GM23338 (cell line): Measurements from ENCODE around the gene GPR34. TPM values are rescaled to one million over a fixed set of nuclear protein-coding genes. Genes with fewer than 3 reads are reported as not detected.

ENCODE experiments used
- ATAC-seq: fragments of 200-7000 bp; cut with Tn5 transposase; 3 replicates; pipeline ENCODE4 v1.9.1; 2020
- DNase-seq: peaks from one replicate; pipeline ENCODE4 v3.0.0-alpha.2; 2015; ENCODE audit warnings: low spot score
- H2AFZ ChIP-seq: fragments of 200-600 bp; sonication (generic); 2 replicates; pipeline ENCODE4 v1.8.0; 2016; ENCODE audit warnings: antibody characterized with exemption, mild to moderate bottlenecking, moderate library complexity
- H3F3A ChIP-seq: fragments of 200-600 bp; sonication (generic); replicated peaks from 2 replicates; pipeline ENCODE4 v1.8.0; 2017; ENCODE audit warnings: antibody characterized with exemption, mixed run types, low read depth
- H3K27ac ChIP-seq: fragments of 200-600 bp; sonication (generic); 2 replicates; pipeline ENCODE4 v1.6.1; 2016; ENCODE audit warnings: low read depth
- H3K27me3 ChIP-seq: fragments of 200-600 bp; sonication (generic); 2 replicates; pipeline ENCODE4 v1.8.0; 2016; ENCODE audit warnings: mild to moderate bottlenecking, mixed run types, moderate library complexity; ENCODE audit not compliant: insufficient read depth
- H3K36me3 ChIP-seq: fragments of 200-600 bp; sonication (generic); 2 replicates; pipeline ENCODE4 v1.8.0; 2016; ENCODE audit warnings: mild to moderate bottlenecking; ENCODE audit not compliant: insufficient read depth
- H3K4me1 ChIP-seq: fragments of 200-600 bp; sonication (generic); 2 replicates; pipeline ENCODE4 v1.8.0; 2016; ENCODE audit warnings: mild to moderate bottlenecking, moderate library complexity; ENCODE audit not compliant: insufficient read depth
- H3K4me2 ChIP-seq: fragments of 200-600 bp; sonication (generic); 2 replicates; pipeline ENCODE4 v1.7.1; 2017; ENCODE audit warnings: mixed run types
- H3K4me3 ChIP-seq: fragments of 200-600 bp; sonication (generic); 2 replicates; pipeline ENCODE4 v1.6.1; 2016; ENCODE audit warnings: mixed run types
- H3K79me2 ChIP-seq: fragments of 200-600 bp; sonication (generic); replicated peaks from 2 replicates; pipeline ENCODE4 v1.8.0; 2017; ENCODE audit warnings: mild to moderate bottlenecking; ENCODE audit not compliant: insufficient read depth
- H3K9me2 ChIP-seq: fragments of 200-600 bp; sonication (generic); 2 replicates; pipeline ENCODE4 v1.8.0; 2017; ENCODE audit not compliant: insufficient read depth
- H4K20me1 ChIP-seq: fragments of 200-600 bp; sonication (generic); replicated peaks from 2 replicates; pipeline ENCODE4 v1.8.0; 2017; ENCODE audit warnings: mild to moderate bottlenecking; ENCODE audit not compliant: insufficient read depth
- H3K27ac Mint-ChIP-seq: 2 replicates; pipeline ENCODE4 v1.8.0; 2020; ENCODE audit warnings: inconsistent platforms, mild to moderate bottlenecking, moderate library complexity, mixed read lengths
- H3K27me3 Mint-ChIP-seq: 3 replicates; pipeline ENCODE4 v1.8.0; 2022; ENCODE audit warnings: low read depth, mild to moderate bottlenecking, moderate library complexity, mixed read lengths, inconsistent platforms; ENCODE audit not compliant: insufficient read depth, poor library complexity
- H3K36me3 Mint-ChIP-seq: 3 replicates; pipeline ENCODE4 v1.8.0; 2021; ENCODE audit warnings: low read depth, mild to moderate bottlenecking, inconsistent platforms, moderate library complexity, mixed read lengths
- H3K4me1 Mint-ChIP-seq: 3 replicates; pipeline ENCODE4 v1.8.0; 2020; ENCODE audit warnings: mild to moderate bottlenecking, inconsistent platforms, mixed read lengths
- H3K4me3 Mint-ChIP-seq: 3 replicates; pipeline ENCODE4 v1.8.0; 2021; ENCODE audit warnings: moderate library complexity, mild to moderate bottlenecking, inconsistent platforms, mixed read lengths
- H3K9me3 Mint-ChIP-seq: 3 replicates; pipeline ENCODE4 v1.8.0; 2020; ENCODE audit warnings: moderate library complexity, mild to moderate bottlenecking, inconsistent platforms, mixed read lengths
- EZH2 ChIP-seq: fragments of 200-600 bp; sonication (generic); IDR thresholded peaks from one replicate; pipeline ENCODE4 v1.8.0; 2017; ENCODE audit warnings: antibody characterized with exemption, mild to moderate bottlenecking, low read depth; ENCODE audit not compliant: unreplicated experiment
- POLR2AphosphoS5 ChIP-seq: IDR thresholded peaks from 2 replicates; pipeline ENCODE4 v1.6.1; 2016; ENCODE audit warnings: antibody characterized with exemption, low read depth
- ZNF462 ChIP-seq: fragments of 250-450 bp; sonication (Bioruptor Pico); IDR thresholded peaks from 2 replicates; pipeline ENCODE4 v1.5.0; 2020; ENCODE audit warnings: mild to moderate bottlenecking, moderate library complexity
- polyA plus RNA-seq: library from polyadenylated mRNA; unstranded; fragments of >200 nt; fragmentation: Nextera tagmentation; extraction: Ambion mirVana; gene quantifications from 2 replicates; pipeline ENCODE4 v1.2.1, GENCODE V29; 2016
- total RNA-seq: library from RNA; depleted of rRNA; stranded (reverse); fragments of >200 nt; shearing (Covaris generic); gene quantifications from 2 replicates; pipeline ENCODE4 v1.2.3, GENCODE V29; 2014
- TF ChIP-seq, protein P1 (sequence below): IDR thresholded peaks from 2 replicates; pipeline ENCODE4 v1.6.1; 2016; ENCODE audit warnings: antibody characterized with exemption

The GPR34 gene
- total and polyA plus RNA-seq, 2 experiments from 2014 or later = 0.55 TPM; not detected in 1

- Mint-ChIP-seq H3K27me3 (no peaks in the 10 kb centered on the region), H3K9me3 (no peaks in the 10 kb centered on the region; the same call in 2 of the 3 replicates), H3K4me1 (peaks cover 10% of the 10 kb centered on the region; the same call in 2 of the 3 replicates), H3K4me3 (no peak overlapping the region), H3K27ac (no peak overlapping the region), H3K36me3 (peaks cover 4% of the 10 kb centered on the region; the same call in 2 of the 3 replicates)
- Histone ChIP-seq H3K36me3 (peaks cover 5% of the 10 kb centered on the region; the same call in 1 of the 2 replicates), H3K27me3 (no peaks in the 10 kb centered on the region), H4K20me1 (no peaks in the 10 kb centered on the region), H3K4me1 (no peaks in the 10 kb centered on the region), H3K4me2 (no peak overlapping the region), H2AFZ (no peak overlapping the region), H3F3A (no peaks in the 10 kb centered on the region), H3K27ac (no peak overlapping the region), H3K4me3 (no peak overlapping the region), H3K9me2 (no peaks in the 10 kb centered on the region), H3K79me2 (no peaks in the 10 kb centered on the region)
- no peak for TF ChIP-seq ZNF462 (CRISPR knock-in tag)
- DNase-seq (no peak), ATAC-seq (no peak)
These were observed 24.3 kb upstream of the GPR34 start for GRCh38 chrX:41664375-41664901.

- no peak overlapping the region for H3K4me3 ChIP-seq
- peaks cover 5% of the 10 kb centered on the region; the same call in 1 of the 2 replicates for H3K36me3 ChIP-seq
- no peaks in the 10 kb centered on the region for H3K79me2 ChIP-seq
- no peak for DNase-seq
- Mint-ChIP-seq H3K36me3 (peaks cover 4% of the 10 kb centered on the region; the same call in 2 of the 3 replicates), H3K9me3 (no peaks in the 10 kb centered on the region; the same call in 2 of the 3 replicates), H3K27ac (0 out of 2 replicates have a peak overlapping the region, but pooled peaks have one; percentile 36), H3K4me3 (no peak overlapping the region), H3K4me1 (peaks cover 10% of the 10 kb centered on the region; the same call in 2 of the 3 replicates), H3K27me3 (no peaks in the 10 kb centered on the region)
- no peaks in the 10 kb centered on the region for H3K4me1 ChIP-seq
- no peak overlapping the region for H2AFZ ChIP-seq
- no peaks in the 10 kb centered on the region for H4K20me1 ChIP-seq
- H3K27ac ChIP-seq = no peak overlapping the region
- ATAC-seq = no peak
- H3F3A ChIP-seq = no peaks in the 10 kb centered on the region
- H3K9me2 ChIP-seq = no peaks in the 10 kb centered on the region
- no peaks in the 10 kb centered on the region for H3K27me3 ChIP-seq
- no peak overlapping the region for H3K4me2 ChIP-seq
- TF ChIP-seq POLR2AphosphoS5 (no peak), EZH2 (no peak), ZNF462 (CRISPR knock-in tag) (no peak)
- TF ChIP-seq, protein P1, sequence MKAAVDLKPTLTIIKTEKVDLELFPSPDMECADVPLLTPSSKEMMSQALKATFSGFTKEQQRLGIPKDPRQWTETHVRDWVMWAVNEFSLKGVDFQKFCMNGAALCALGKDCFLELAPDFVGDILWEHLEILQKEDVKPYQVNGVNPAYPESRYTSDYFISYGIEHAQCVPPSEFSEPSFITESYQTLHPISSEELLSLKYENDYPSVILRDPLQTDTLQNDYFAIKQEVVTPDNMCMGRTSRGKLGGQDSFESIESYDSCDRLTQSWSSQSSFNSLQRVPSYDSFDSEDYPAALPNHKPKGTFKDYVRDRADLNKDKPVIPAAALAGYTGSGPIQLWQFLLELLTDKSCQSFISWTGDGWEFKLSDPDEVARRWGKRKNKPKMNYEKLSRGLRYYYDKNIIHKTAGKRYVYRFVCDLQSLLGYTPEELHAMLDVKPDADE = no peak
These were observed 23.9 kb upstream of the GPR34 start for GRCh38 chrX:41664908-41665307.
